ENCODE measurements around the gene MUTYH.

DNA sequence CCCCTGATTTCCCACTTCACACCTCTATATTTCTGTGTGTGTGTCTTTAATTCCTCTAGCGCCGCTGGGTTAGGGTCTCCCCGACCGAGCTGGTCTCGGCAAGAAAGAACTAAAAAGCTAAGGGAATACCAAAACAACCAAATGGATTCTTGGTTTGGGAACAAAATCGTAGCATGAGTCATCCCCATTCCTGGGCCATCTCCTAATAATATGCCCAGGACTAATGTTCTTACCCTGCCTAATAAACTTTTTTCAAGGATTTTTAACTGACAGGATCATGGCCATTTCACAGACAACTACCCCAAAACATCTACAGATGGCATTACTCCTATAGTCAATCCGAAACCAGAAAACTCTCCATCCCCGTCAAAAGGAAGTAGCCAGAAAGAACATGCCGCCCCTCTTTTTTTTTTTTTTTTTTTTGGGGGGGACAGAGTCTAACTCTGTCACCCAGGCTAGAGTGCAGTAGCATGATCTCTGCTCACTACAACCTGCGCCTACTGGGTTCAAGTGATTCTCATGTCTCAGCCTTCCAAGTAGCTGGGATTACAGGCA is 17.7 kb downstream of the MUTYH start:
- TF ChIP-seq, protein P1, sequence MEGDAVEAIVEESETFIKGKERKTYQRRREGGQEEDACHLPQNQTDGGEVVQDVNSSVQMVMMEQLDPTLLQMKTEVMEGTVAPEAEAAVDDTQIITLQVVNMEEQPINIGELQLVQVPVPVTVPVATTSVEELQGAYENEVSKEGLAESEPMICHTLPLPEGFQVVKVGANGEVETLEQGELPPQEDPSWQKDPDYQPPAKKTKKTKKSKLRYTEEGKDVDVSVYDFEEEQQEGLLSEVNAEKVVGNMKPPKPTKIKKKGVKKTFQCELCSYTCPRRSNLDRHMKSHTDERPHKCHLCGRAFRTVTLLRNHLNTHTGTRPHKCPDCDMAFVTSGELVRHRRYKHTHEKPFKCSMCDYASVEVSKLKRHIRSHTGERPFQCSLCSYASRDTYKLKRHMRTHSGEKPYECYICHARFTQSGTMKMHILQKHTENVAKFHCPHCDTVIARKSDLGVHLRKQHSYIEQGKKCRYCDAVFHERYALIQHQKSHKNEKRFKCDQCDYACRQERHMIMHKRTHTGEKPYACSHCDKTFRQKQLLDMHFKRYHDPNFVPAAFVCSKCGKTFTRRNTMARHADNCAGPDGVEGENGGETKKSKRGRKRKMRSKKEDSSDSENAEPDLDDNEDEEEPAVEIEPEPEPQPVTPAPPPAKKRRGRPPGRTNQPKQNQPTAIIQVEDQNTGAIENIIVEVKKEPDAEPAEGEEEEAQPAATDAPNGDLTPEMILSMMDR (IDR thresholded peaks at IDR 0.05): no peak
- no peak for TF ChIP-seq POLR2A (IDR thresholded peaks at IDR 0.05)
